T47D (cell line): Measurements from ENCODE around the gene DCP2.
A peak's percentile ranks its signal among the peaks of the same experiment; 100 is the strongest.

ENCODE experiments used
- DNase-seq, 2 experiments: peaks; one replicate each; pipeline versions ENCODE4 v3.0.0 to v3.0.0-alpha.2; 2011 to 2012; ENCODE audit warnings: low read depth in 1 of 2, low spot score in 1 of 2
- JUND ChIP-seq: IDR thresholded peaks from 2 replicates; pipeline ENCODE4 v1.6.1; 2012; ENCODE audit warnings: low read depth
- in situ Hi-C: cut with HindIII; loops from 2 replicates; pipeline ENCODE4 v1.10.0; 2016; ENCODE audit warnings: low sequenced_read_pairs, low pct_unique_long_range_greater_than_20kb

The DCP2 gene

GRCh38 chr5:112973904-112974303 is 2.7 kb upstream of the DCP2 start:
- in situ Hi-C loops: no loop called here
- TF ChIP-seq JUND: no peak
- peak in 1 of 2 experiments; percentile 62 for DNase-seq

GRCh38 chr5:112974901-112975300 is 1.7 kb upstream of the DCP2 start:
- in situ Hi-C loops: no loop called here
- TF ChIP-seq JUND: no peak
- DNase-seq: no peak

DNA sequence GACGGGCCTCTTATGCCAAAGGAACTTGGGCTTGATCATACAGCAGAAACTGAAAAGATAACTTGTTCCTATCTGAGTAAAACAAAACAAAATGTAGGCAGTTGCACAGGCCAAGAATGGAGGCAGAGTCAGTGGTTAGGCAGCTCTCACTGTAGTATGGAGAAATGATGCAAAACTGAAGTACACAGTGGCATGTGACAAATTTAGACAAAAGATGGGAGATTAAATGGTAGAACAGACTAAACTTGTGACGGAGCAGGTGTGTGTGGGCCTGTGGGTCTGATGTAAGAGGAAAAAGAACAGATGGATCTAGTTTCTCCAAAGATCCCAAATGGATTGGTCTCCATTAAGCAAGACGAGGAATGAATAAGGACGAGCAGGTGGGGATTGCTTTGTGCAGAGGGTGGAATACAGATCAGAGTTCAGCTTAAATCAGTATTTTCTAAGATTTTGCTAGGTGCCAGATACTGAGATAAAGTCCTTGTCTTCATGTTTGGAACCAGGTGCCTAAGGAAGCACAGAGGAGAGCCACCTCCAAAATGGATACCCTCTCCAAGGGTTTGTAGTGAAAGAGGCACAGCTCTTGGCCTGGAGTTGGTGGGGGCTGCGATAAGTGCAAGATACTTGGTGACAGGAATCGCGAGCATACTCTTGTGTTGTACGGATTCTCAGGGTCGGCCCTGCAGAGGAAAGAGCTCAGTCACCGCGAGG is 722 bp upstream of the DCP2 start:
- in situ Hi-C loops: no loop called here
- TF ChIP-seq JUND: no peak
- no peak for DNase-seq

DNA sequence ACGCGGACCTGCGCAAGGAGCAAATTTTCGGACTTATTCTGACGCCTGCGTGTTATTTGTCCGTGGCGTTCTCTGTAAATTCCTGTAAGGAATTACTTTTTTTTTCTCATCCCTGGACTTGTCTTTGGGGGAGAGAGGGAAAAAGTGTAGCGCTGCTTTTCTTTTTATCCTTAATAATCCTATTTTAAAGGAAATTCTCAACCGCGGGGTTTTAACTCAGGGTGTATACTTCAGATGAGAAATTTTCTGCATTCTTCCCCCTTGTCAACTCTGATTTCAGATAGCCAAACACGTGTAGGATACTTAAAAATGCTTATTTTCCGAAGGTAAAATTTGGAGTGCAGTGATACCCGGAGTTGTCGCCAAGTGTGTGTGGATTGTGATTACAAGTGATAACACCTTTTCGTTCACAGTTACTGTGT is 853 bp downstream of the DCP2 start:
- in situ Hi-C loops: no loop called here
- no peak for TF ChIP-seq JUND
- no peak for DNase-seq

DNA sequence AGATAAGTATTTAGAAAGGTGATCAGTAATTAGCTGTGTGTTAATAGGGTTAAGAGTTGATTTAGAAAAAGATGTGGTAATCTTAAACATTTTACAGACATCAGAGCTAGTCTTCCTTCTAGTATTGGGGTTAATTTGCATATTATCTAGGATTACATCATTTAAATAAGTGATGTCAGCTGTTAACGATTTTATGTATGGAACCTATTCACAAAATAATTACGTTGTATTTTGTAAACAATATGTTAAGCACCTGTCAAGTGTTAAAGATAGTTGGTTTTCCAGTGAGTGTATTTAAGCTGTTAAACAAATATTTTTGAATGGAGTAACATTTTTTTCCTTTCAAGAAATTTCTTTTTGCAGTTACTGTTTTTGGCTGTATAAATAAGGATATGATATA is 2.2 kb downstream of the DCP2 start:
- DNase-seq: no peak
- TF ChIP-seq JUND: peak; percentile 39; the same call in 1 of the 2 replicates
- in situ Hi-C loops: no loop called here

GRCh38 chr5:112979723-112980122 is 3.1 kb downstream of the DCP2 start:
- DNase-seq: no peak
- in situ Hi-C loops: no loop called here
- no peak for TF ChIP-seq JUND

GRCh38 chr5:112983363-112983762 is 6.8 kb downstream of the DCP2 start:
- TF ChIP-seq JUND: no peak
- in situ Hi-C loops: no loop called here
- DNase-seq: no peak

GRCh38 chr5:112986224-112986623 is 9.6 kb downstream of the DCP2 start:
- in situ Hi-C loops: no loop called here
- no peak for TF ChIP-seq JUND
- no peak for DNase-seq

DNA sequence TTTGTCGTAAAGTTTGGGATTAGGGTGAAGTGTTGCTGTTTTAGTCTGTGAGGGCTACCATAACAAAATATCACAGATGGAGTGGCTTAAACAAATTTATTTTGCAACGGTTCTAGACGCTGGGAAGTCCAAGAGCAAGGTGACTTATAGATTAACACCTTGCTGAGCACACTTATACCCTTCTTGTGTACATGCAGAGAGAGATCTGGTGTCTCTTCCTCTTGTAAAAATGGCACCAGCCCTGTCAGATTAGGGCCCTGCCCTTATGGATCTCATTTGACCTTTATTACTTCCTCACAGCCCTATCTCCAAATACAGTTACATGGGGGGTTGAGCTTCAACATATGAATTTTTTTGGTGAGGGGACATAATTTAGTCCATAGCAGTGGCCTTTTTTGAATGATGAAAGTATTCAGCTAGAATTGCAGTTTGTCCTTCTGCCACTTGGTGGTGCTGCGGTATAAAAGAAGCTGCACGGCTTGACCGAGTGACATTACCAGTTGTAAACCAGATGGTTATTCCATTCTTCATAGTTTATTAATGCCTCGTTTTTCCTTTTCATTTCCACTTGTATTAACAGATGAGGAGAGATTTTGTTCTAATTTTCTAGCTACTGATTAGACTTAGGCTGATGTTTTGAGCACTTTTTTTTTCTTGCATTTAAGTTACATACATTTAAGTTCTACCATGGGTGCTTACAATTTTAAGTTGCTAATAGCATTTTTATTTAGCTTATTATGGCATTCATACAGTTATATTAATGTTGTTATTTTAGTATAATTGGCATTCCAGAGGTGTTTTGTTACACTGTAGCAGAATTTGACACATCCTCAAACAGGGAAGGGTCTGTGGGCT is 19.4 kb downstream of the DCP2 start:
- no peak for TF ChIP-seq JUND
- in situ Hi-C loops: no loop called here
- peak in 1 of 2 experiments; percentile 72 for DNase-seq

DNA sequence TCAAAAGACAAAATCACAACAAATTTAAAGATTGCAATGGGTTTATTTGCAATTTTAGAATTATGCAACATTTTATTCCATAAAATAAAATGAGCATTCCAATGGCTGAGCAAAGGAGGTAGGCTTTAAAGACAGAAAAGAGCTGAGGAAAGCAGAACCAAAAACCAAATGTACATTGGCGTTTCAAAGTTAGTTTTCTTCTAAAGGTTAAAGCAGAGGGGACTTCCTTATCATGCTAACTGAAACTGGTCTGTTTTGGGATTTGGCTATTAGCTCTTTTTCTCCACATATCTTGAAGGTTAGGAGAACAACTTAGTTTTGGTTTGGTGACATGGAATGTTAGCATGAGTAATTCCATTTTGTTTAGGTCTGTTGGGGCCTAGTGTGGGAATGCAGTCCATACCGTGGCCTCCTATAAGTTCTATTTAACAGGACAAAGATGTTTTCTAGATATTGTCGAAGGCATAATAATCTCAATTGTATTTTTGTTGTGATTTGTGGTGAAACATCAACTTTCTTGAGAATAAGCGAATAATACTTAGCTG is 20.3 kb downstream of the DCP2 start:
- no peak for TF ChIP-seq JUND
- in situ Hi-C loops: no loop called here
- no peak for DNase-seq

- no peak for DNase-seq
- no peak for TF ChIP-seq JUND
- in situ Hi-C loops: no loop called here
These were observed 21.7 kb downstream of the DCP2 start for GRCh38 chr5:112998296-112998695.

DNA sequence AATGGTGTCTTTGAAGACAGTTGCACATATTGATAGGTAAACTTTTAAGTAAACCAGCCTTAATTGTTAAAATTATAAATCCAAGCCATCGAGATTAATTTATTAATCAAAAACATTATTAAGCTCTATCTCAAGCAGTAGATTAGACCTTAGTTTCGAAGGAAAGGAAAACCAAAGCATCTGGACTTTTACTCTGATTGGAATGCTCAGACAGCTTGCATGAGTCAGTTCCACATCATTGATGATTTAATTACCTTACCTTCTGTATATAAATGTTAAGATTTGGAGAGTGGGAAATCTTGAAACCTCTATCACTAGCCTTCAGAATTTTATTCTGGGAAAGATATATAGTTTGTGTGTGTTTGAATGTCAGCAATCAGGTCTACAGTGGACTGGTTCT is 23.9 kb downstream of the DCP2 start:
- in situ Hi-C loops: no loop called here
- DNase-seq: no peak
- no peak for TF ChIP-seq JUND

GRCh38 chr5:113002423-113002822 is 25.8 kb downstream of the DCP2 start:
- TF ChIP-seq JUND: no peak
- in situ Hi-C loops: no loop called here
- no peak for DNase-seq
